GM21529 (cell line): ENCODE results near the gene ENOX1.
"Not testable (repeated sequence)": the region's sequence is repeated elsewhere in the genome, so short reads cannot be mapped to it uniquely, and the experiment has no call there.

Experiments used
- ATAC-seq: cut with Tn5 transposase; IDR thresholded peaks from one replicate; pipeline ENCODE4 v1.9.1; 2021; ENCODE audit not compliant: unreplicated experiment

Gene ENOX1

GRCh38 chr13:43180837-43181236, 605.9 kb downstream of the ENOX1 start:
- ATAC-seq: no peak

- ATAC-seq: no peak
Measured at GRCh38 chr13:43180036-43180660, 606.6 kb downstream of the ENOX1 start.

GRCh38 chr13:43171489-43171888, 615.3 kb downstream of the ENOX1 start:
- ATAC-seq: no peak

GRCh38 chr13:43170506-43170905, 616.3 kb downstream of the ENOX1 start:
- no peak for ATAC-seq

- ATAC-seq: not testable (repeated sequence)
Measured at GRCh38 chr13:43168434-43168833, 618.3 kb downstream of the ENOX1 start.

GRCh38 chr13:43167731-43168130, 619.0 kb downstream of the ENOX1 start:
- ATAC-seq: no peak

GRCh38 chr13:43166644-43167457, 619.9 kb downstream of the ENOX1 start:
- ATAC-seq: no peak
